Mesodermal cell (in vitro differentiated cells): ENCODE results near the gene RC3H1. TPM values are rescaled to one million over a fixed set of nuclear protein-coding genes. Genes with fewer than 3 reads are reported as not detected.
"Not testable (repeated sequence)": the region's sequence is repeated elsewhere in the genome, so short reads cannot be mapped to it uniquely, and the experiment has no call there.

ENCODE experiments used
- H3K27ac ChIP-seq: 2 replicates; pipeline ENCODE4 v1.7.0; 2013; ENCODE audit warnings: mild to moderate bottlenecking, low read depth, low read length, moderate library complexity; ENCODE audit not compliant: severe bottlenecking
- H3K36me3 ChIP-seq: 2 replicates; pipeline ENCODE4 v1.7.1; 2013; ENCODE audit warnings: mild to moderate bottlenecking, low read length, moderate library complexity; ENCODE audit not compliant: control insufficient read depth, insufficient read depth
- H3K4me1 ChIP-seq: one replicate; pipeline ENCODE4 v1.7.1; 2013; ENCODE audit warnings: mild to moderate bottlenecking, low read length; ENCODE audit not compliant: insufficient read depth, control insufficient read depth, poor library complexity, severe bottlenecking
- H3K4me3 ChIP-seq: 2 replicates; pipeline ENCODE4 v1.7.0; 2013; ENCODE audit warnings: low read length, control low read depth, mild to moderate bottlenecking; ENCODE audit not compliant: insufficient read depth, poor library complexity, severe bottlenecking; ENCODE audit errors: extremely low read depth
- H3K9me3 ChIP-seq: 2 replicates; pipeline ENCODE4 v1.7.1; 2013; ENCODE audit warnings: mild to moderate bottlenecking, low read length, moderate library complexity; ENCODE audit not compliant: control insufficient read depth
- WGBS, 2 experiments: methylation state at CpG; one replicate each; pipeline ENCODE4 v1.1.5; 2013; ENCODE audit warnings: missing lambda C conversion rate in 2 of 2; ENCODE audit not compliant: insufficient coverage in 2 of 2; 5-methylcytosine and 5-hydroxymethylcytosine counted together
- polyA plus RNA-seq, 2 experiments: library from polyadenylated mRNA; stranded (reverse); fragments of 50-300 nt; gene quantifications; one replicate each; pipeline ENCODE4 v1.2.3, GENCODE V29; 2013

RC3H1 gene, protein sequence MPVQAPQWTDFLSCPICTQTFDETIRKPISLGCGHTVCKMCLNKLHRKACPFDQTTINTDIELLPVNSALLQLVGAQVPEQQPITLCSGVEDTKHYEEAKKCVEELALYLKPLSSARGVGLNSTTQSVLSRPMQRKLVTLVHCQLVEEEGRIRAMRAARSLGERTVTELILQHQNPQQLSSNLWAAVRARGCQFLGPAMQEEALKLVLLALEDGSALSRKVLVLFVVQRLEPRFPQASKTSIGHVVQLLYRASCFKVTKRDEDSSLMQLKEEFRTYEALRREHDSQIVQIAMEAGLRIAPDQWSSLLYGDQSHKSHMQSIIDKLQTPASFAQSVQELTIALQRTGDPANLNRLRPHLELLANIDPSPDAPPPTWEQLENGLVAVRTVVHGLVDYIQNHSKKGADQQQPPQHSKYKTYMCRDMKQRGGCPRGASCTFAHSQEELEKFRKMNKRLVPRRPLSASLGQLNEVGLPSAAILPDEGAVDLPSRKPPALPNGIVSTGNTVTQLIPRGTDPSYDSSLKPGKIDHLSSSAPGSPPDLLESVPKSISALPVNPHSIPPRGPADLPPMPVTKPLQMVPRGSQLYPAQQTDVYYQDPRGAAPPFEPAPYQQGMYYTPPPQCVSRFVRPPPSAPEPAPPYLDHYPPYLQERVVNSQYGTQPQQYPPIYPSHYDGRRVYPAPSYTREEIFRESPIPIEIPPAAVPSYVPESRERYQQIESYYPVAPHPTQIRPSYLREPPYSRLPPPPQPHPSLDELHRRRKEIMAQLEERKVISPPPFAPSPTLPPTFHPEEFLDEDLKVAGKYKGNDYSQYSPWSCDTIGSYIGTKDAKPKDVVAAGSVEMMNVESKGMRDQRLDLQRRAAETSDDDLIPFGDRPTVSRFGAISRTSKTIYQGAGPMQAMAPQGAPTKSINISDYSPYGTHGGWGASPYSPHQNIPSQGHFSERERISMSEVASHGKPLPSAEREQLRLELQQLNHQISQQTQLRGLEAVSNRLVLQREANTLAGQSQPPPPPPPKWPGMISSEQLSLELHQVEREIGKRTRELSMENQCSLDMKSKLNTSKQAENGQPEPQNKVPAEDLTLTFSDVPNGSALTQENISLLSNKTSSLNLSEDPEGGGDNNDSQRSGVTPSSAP
- 12.6 TPM for polyA plus RNA-seq (2013, experiment 1 of 2)
- polyA plus RNA-seq (2013, experiment 2 of 2) = 9.5 TPM

DNA sequence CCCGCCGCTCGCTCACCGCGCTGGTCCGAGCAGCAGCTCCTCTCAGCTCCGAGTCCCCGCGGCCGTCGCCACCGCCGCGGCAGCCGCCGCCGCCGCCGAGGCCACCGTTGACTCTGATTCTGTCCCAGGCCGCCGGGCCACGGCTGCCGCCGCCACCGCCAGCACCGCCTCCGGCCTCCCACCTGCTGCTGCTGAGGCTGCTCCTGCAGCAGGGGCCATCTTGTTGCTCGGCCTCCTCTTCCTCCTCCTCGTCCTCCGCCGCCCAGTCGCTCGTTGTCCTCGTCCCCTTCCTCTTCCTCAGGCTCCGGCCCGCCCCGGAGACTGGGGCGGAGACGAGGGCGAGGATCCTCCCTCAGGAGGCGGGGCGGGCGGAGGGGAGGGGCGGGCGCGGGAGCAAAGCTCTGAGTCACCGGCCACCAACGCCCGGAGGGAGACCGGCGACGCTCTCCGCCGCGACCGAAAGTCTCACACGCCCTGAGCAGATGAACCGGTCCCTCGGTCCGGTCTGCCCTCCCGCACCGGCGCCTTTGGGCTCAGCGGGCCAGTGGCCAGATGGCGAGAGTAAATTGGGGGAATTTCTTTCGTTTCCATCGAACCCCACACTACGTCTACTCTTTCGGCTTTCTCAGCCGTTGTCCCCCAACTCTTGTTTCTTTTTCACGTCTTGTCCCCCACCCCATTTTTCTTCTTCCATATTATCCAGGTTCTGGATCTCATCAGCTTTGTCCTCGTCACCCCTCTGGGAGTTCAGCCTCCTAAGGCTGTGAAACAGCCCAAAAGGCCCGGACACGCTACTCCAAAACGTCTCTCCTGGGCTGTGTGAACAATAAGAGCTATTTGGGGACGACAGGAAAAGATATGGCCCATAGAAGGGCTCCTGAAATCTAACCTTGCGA is at the start of gene RC3H1:
TSS of gene RC3H1 (minus strand) at position 278 of the 896 bp plus-strand sequence. CDS start 29,372 bp downstream, outside the sequence.
- Histone ChIP-seq H3K27ac (peak within 1 kb of the TSS; percentile 97), H3K4me3 (peak within 1 kb of the TSS; percentile 82), H3K9me3 (no peaks in the 10 kb centered on the region), H3K4me1 (peaks cover 31% of the 10 kb centered on the region), H3K36me3 (peaks cover 3% of the 10 kb centered on the region)
- 0 to 1% methylated on average over 62 to 75 of the region's 78 CpGs for WGBS, 2 experiments

DNA sequence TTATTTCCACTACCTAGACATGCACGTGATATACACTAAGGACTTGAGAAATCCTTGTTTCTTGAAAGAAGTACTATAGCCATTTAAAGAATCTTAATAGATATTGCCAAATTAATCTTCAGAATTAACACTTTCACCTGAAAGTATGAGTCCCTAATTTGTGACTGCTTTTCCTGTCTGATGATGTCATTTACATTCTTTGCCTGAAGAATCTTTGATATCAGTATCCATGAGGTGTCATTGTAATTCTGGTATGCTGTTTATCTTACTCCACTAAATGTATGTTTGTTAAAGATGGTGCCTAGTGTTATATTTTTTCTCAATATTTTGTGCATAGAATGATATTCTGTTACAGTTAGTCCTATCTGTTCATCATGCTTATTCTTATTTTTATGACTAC is 48.5 kb upstream of the RC3H1 start:
- Histone ChIP-seq H3K4me1 (no peaks in the 10 kb centered on the region), H3K4me3 (no peak overlapping the region), H3K36me3 (no peaks in the 10 kb centered on the region), H3K27ac (no peak overlapping the region), H3K9me3 (no peaks in the 10 kb centered on the region)
- no CpG with 5 or more reads among the region's 1 CpG for WGBS, 2 experiments

DNA sequence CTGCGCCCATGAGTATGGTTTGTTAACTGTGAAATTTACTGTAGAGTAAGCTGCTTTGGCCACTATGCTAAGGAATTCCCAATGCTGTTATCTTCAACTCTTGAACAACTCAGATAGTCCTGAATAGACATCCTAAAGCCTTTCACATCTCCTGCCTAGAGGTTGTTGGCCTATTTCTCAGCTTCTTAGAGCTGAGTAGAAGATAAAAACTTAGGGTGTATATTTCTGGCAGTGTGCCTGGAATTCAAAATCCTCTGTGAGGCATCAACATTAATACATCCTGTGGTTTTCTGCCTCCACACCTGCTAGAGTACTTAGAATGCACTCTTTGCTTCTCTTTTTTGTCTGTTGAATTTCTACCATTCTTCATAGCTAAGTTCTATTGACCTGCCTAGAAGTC is 45.8 kb upstream of the RC3H1 start:
- Histone ChIP-seq H3K9me3 (no peaks in the 10 kb centered on the region), H3K36me3 (no peaks in the 10 kb centered on the region), H3K4me3 (no peak overlapping the region), H3K27ac (no peak overlapping the region), H3K4me1 (no peaks in the 10 kb centered on the region)
- no CpG with 5 or more reads among the region's 1 CpG for WGBS, 2 experiments

DNA sequence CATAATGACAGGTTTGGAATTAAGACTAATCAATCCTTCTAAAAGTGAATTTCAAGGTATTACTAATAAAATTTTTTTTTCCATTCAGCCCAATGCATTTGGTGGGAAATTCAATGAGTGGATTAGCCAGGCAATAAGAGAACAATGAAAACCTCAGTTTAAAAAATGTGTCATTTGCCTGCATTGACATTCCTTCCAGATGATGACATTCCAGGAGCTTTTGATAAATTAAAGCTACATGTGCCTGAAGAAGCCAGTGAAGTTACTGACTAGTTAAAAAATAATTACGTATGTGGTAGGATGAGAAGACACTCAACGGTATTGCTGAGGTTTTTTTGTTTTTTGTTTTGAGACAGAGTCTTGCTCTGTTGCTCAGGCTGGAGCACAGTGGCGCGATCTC is 37.9 kb upstream of the RC3H1 start:
- H3K9me3 ChIP-seq = no peaks in the 10 kb centered on the region
- H3K4me3 ChIP-seq = no peak overlapping the region
- no peak overlapping the region for H3K27ac ChIP-seq
- 90 to 94% methylated on average over 3 to 4 of the region's 4 CpGs for WGBS, 2 experiments
- H3K4me1 ChIP-seq = no peaks in the 10 kb centered on the region
- H3K36me3 ChIP-seq = no peaks in the 10 kb centered on the region

DNA sequence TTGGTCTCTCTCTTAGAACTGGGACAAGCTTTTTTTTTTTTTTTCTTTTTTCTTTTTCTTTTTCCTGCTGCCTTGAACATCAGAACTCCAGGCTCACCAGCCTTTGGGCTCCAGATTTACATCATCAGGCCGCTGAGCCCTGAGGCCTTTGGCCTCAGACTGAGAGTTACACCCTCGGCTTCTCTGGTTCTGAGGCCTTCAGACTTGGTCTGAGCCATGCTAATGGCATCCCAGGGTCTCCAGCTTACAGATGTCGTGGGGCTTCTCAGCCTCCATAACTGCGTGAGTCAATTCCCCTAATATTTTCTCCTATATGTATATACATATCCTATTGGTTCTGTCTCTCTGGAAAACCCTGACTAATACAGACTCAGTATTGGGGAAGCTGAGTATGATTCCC is 36.5 kb upstream of the RC3H1 start:
- no peaks in the 10 kb centered on the region for H3K9me3 ChIP-seq
- no peak overlapping the region for H3K27ac ChIP-seq
- no peaks in the 10 kb centered on the region for H3K36me3 ChIP-seq
- H3K4me3 ChIP-seq = no peak overlapping the region
- 82 to 84% methylated on average over 2 of the region's 4 CpGs for WGBS, 2 experiments
- H3K4me1 ChIP-seq = no peaks in the 10 kb centered on the region

DNA sequence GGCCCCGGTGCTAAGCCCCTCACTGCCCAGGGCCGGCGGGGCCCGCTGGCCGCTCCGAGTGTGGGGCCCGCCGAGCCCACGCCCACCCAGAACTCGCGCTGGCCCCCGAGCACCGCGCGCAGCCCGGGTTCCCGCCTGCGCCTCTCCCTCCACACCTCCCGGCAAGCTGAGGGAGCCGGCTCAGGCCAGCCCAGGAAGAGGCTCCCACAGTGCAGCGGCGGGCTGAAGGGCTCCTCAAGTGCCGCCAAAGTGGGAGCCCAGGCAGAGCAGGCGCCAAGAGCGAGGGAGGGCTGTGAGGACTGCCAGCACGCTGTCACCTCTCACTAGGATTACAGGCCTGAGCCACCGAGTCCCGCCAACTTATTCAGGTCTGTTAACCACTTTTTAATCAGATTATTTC is 34.5 kb upstream of the RC3H1 start:
- not testable (repeated sequence) for H3K27ac ChIP-seq, H3K9me3 ChIP-seq, H3K36me3 ChIP-seq, H3K4me3 ChIP-seq, H3K4me1 ChIP-seq
- 93 to 97% methylated on average over 19 to 24 of the region's 28 CpGs for WGBS, 2 experiments

DNA sequence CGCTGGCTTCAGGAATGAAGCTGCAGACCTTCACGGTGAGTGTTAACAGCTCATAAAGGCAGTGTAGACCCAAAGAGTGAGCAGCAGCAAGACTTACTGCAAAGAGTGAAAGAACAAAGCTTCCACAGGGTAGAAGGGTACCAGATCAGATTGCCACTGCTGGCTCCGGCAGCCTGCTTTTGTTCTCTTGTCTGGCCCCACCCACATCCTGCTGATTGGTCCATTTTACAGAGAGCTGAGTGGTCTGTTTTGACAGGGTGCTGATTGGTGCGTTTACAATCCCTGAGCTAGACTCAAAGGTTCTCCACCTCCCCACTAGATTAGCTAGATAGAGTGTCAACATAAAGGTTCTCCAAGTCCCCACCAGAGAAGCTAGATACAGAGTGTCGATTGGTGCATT is 33.6 kb upstream of the RC3H1 start:
- 100% methylated on average over 2 of the region's 5 CpGs for WGBS, 2 experiments
- H3K9me3 ChIP-seq, H3K4me3 ChIP-seq: not testable (repeated sequence)

DNA sequence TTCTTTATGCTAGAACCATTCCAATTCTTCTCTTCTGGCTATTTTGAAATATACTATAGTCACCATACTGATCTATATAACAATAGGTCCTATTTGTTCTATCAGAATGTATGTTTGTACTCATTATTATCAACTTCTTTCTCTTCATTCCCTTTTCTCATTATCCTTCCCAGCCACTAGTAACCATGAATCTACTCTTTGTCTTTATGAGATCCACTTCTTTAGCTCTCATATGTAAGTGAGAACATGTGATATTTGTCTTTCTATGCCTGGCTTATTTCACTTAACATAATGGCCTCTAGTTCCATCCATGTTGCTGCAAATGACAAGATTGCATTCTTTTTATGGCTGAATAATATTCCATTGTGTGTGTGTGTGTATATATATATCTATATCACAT is 31.7 kb upstream of the RC3H1 start:
- H3K4me3 ChIP-seq = no peak overlapping the region
- no peak overlapping the region for H3K27ac ChIP-seq
- H3K4me1 ChIP-seq = no peaks in the 10 kb centered on the region
- H3K9me3 ChIP-seq = no peaks in the 10 kb centered on the region
- H3K36me3 ChIP-seq = no peaks in the 10 kb centered on the region

More for the DNA sequence above, 33.6 kb upstream of the RC3H1 start:
- not testable (repeated sequence) for H3K36me3 ChIP-seq, H3K27ac ChIP-seq, H3K4me1 ChIP-seq

DNA sequence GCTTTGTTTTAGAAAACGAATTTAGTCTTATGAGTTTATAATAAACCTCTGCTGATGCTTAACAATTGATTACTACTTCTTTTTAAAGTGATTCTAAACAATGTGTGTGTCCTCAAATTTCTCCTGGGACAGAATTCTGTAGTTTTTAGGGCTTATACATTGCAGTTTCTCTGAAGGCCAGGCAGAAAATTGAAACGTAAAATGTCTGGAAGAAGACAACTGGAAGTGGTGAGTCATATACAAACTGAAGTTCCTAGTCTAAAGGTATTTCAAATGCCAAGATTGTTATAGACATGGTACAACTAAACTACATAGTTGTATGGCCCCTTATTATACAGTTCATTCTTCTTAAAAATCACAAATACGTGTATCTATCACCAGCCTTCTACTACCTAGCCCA is 30.5 kb upstream of the RC3H1 start:
- Histone ChIP-seq H3K9me3 (no peaks in the 10 kb centered on the region), H3K27ac (no peak overlapping the region), H3K4me1 (no peaks in the 10 kb centered on the region), H3K4me3 (no peak overlapping the region), H3K36me3 (no peaks in the 10 kb centered on the region)
- no CpG with 5 or more reads among the region's 3 CpGs for WGBS, 2 experiments

DNA sequence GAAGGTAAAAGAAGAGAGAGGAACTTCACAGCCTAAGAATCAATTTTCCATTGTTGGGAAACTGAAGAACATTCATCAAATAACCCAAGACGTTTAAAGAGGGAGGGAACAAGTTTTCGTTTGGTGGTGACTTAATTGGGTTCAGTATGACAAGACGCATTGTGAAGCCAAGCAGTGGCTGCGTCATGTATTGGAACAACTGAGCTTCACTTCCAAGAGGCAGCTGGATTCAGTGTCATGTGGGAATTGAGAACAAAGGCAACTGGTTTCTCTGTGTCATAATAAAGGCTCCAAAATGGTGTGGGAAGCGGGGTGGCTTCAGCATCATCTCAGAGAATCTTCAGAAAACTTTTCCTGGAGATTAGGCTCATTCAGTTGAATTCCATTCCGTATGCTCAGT is 29.8 kb upstream of the RC3H1 start:
- Histone ChIP-seq H3K27ac (no peak overlapping the region), H3K36me3 (no peaks in the 10 kb centered on the region), H3K4me3 (no peak overlapping the region), H3K4me1 (no peaks in the 10 kb centered on the region), H3K9me3 (no peaks in the 10 kb centered on the region)
- 83 to 91% methylated on average over 4 to 5 of the region's 6 CpGs for WGBS, 2 experiments
